ENCODE data around the gene SLC35F5. TPM values are rescaled to one million over a fixed set of nuclear protein-coding genes. Genes with fewer than 3 reads are reported as not detected.
A peak's percentile ranks its signal among the peaks of the same experiment; 100 is the strongest.

Gene SLC35F5
- total RNA-seq (10 to 100 TPM; 18.3 to 19.2 TPM), total RNA-seq (29.0 to 132 (median 68.6) reads per million in 172 experiments)
- 14.7 TPM for polyA plus RNA-seq (2013, experiment 1 of 2)
- 12.3 TPM for polyA plus RNA-seq (2013, experiment 2 of 2)

GRCh38 chr2:113756355-113757137, at the start of gene SLC35F5:
SLC35F5 (minus strand) TSS chr2:113756642; CDS start chr2:113756409, 233 bp downstream.
- H3K36me3 Mint-ChIP-seq (ENCODE audit: low read depth), result peaks cover 33% of the 10 kb centered on the region
- intact Hi-C loops (cut with DNase I, micrococcal nuclease), result loop anchor here (2.0 to 5.0 kb wide), 3 partner anchors 121 to 134 kb away; partner anchors contain the start of gene ACTR3 (in 1 of the 2)
- no peaks in the 10 kb centered on the region for H3K27me3 ChIP-seq (ENCODE audit: control insufficient read depth in 1 of 2, insufficient read depth in 2 of 2, low read length in 2 of 2)
- CTCF ChIA-PET, result interaction anchor here (1.1 to 1.3 kb wide), 2 partner anchors 152 to 153 kb away, joined by 5 to 6 read pairs; no protein-coding TSS in a partner anchor
- peak within 1 kb of the TSS; percentile 94 for H3K4me3 Mint-ChIP-seq
- peak within 1 kb of the TSS; percentile 74 for H3K4me3 ChIP-seq (ENCODE audit: low read length)
- no peaks in the 10 kb centered on the region for H3K9me3 ChIP-seq (ENCODE audit: control insufficient read depth in 1 of 2, insufficient read depth in 1 of 2, low read length in 2 of 2)
- H3K36me3 ChIP-seq (ENCODE audit: insufficient read depth, low read length), result no peaks in the 10 kb centered on the region
- H3K4me1 ChIP-seq (ENCODE audit: insufficient read depth, low read length), result peaks cover 14% of the 10 kb centered on the region
- peaks cover 33% of the 10 kb centered on the region for H3K4me1 Mint-ChIP-seq (ENCODE audit: low read depth)
- no peaks in the 10 kb centered on the region for H3K27me3 Mint-ChIP-seq
- peak; percentile 84 to 97 (median 92) for DNase-seq
- peak; percentile 90 for ATAC-seq (ENCODE audit: poor library complexity)
- peak within 1 kb of the TSS; percentile 84 to 95 for H3K27ac ChIP-seq (ENCODE audit: low read depth in 1 of 2, low read length in 2 of 2)
- peak within 1 kb of the TSS; percentile 95 for H3K27ac Mint-ChIP-seq
- H3K9me3 Mint-ChIP-seq, result no peaks in the 10 kb centered on the region
- TF ChIP-seq CTCF (IDR thresholded peaks at IDR 0.05), result no peak
- POLR2A ChIA-PET, result interaction anchor here (0.8 to 2.5 kb wide), 17 partner anchors 19 to 582 kb away, joined by 3 to 48 read pairs (median 3); partner anchors contain the start of genes ACTR3 and PSD4

GRCh38 chr2:113799375-113799774, 42.9 kb upstream of the SLC35F5 start:
- peak in 1 of 14 experiments; percentile 1 for DNase-seq
- H3K36me3 Mint-ChIP-seq (ENCODE audit: low read depth), result no peaks in the 10 kb centered on the region
- Histone ChIP-seq H3K36me3 (ENCODE audit: insufficient read depth, low read length) (no peaks in the 10 kb centered on the region), H3K4me1 (ENCODE audit: insufficient read depth, low read length) (no peaks in the 10 kb centered on the region), H3K9me3 (ENCODE audit: control insufficient read depth in 1 of 2, insufficient read depth in 1 of 2, low read length in 2 of 2) (no peaks in the 10 kb centered on the region), H3K27me3 (ENCODE audit: control insufficient read depth in 1 of 2, insufficient read depth in 2 of 2, low read length in 2 of 2) (no peaks in the 10 kb centered on the region), H3K27ac (ENCODE audit: low read depth in 1 of 2, low read length in 2 of 2) (no peak overlapping the region), H3K4me3 (ENCODE audit: low read length) (no peak overlapping the region)
- H3K27me3 Mint-ChIP-seq, result no peaks in the 10 kb centered on the region
- ChIA-PET CTCF (no interaction called here), POLR2A (no interaction called here)
- H3K4me1 Mint-ChIP-seq (ENCODE audit: low read depth), result no peaks in the 10 kb centered on the region
- no peak for ATAC-seq (ENCODE audit: poor library complexity)
- no peak overlapping the region for H3K27ac Mint-ChIP-seq
- no peaks in the 10 kb centered on the region for H3K9me3 Mint-ChIP-seq
- no peak for TF ChIP-seq CTCF (IDR thresholded peaks at IDR 0.05)
- intact Hi-C loops (cut with DNase I, micrococcal nuclease), result no loop called here
- no peak overlapping the region for H3K4me3 Mint-ChIP-seq

- no peak overlapping the region for H3K27ac Mint-ChIP-seq
- Histone ChIP-seq H3K4me1 (ENCODE audit: insufficient read depth, low read length) (no peaks in the 10 kb centered on the region), H3K36me3 (ENCODE audit: insufficient read depth, low read length) (no peaks in the 10 kb centered on the region), H3K27me3 (ENCODE audit: control insufficient read depth in 1 of 2, insufficient read depth in 2 of 2, low read length in 2 of 2) (no peaks in the 10 kb centered on the region), H3K27ac (ENCODE audit: low read depth in 1 of 2, low read length in 2 of 2) (no peak overlapping the region), H3K4me3 (ENCODE audit: low read length) (no peak overlapping the region), H3K9me3 (ENCODE audit: control insufficient read depth in 1 of 2, insufficient read depth in 1 of 2, low read length in 2 of 2) (no peaks in the 10 kb centered on the region)
- TF ChIP-seq CTCF (IDR thresholded peaks at IDR 0.05), result no peak
- no peak overlapping the region for H3K4me3 Mint-ChIP-seq
- CTCF ChIA-PET, result no interaction called here
- POLR2A ChIA-PET, result no interaction called here
- no peaks in the 10 kb centered on the region for H3K4me1 Mint-ChIP-seq (ENCODE audit: low read depth)
- no peaks in the 10 kb centered on the region for H3K9me3 Mint-ChIP-seq
- DNase-seq (no peak), ATAC-seq (ENCODE audit: poor library complexity) (no peak)
- H3K36me3 Mint-ChIP-seq (ENCODE audit: low read depth), result no peaks in the 10 kb centered on the region
- intact Hi-C loops (cut with DNase I, micrococcal nuclease), result no loop called here
- no peaks in the 10 kb centered on the region for H3K27me3 Mint-ChIP-seq
These were observed 40.8 kb upstream of the SLC35F5 start for GRCh38 chr2:113797237-113797636.
